AG08395 (cell line): Measurements from ENCODE around the gene TCF4.

Experiments
- DNase-seq: peaks from one replicate; pipeline ENCODE4 v3.0.0; 2012; ENCODE audit warnings: mixed read lengths, low spot score

TCF4 gene

GRCh38 chr18:55261253-55261652 lies 326.7 kb downstream of the TCF4 start:
- no peak for DNase-seq

DNA sequence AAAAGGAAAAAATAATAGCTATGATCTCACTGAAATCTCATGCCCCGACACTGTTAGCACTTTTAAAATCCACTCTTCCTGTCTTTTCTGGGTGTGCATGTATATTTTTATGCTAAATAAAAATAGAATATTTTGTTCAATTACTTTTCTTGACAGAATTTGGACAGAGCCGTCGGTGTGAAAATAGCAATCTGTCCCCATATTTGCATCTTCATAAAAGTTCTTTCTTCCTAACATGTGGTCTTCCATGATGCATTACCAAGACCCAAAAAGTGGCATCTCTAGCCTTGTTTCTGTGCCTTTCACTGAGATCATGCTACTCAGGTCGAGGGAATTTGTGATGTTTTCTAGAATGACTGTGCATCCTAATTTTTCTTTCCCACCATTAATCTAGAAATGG lies 329.9 kb downstream of the TCF4 start:
- DNase-seq = no peak

DNA sequence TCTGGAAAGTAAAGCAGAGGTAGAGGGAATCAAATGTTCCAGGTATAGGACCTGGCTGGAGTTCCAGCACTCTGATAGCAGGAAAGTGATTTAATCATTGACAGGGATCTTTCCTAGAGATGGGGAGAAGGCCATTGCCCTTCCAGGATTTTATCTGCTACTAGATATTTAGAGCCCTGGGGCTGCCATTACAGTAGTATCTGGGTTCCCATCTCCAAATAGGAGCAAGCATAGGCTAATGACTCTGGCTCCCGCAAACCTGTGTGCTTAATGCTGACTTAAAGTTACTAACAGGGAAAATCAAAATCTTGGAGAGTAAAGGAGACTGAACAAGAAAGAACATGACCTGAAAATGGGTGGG lies 331.1 kb downstream of the TCF4 start:
- DNase-seq = no peak

- DNase-seq = no peak
Observed at GRCh38 chr18:55256226-55256928, 331.6 kb downstream of the TCF4 start.

DNA sequence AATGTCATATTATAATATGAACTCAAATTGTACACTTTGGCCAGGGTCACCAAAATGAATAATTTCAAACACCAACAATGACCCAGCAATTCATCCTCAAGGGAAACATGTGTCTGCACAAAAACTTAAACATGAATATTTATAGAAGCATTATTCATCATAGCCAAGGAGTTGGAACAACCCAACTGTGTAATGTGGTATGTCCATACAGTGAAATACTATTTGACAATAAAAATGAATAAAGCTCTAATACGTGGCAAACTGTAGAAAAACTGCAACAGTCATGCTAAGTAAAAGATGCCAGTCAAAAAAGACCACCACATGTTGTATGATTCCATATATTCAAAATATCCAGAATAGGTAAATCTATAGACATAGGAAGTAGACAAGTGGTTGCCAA lies 334.2 kb downstream of the TCF4 start:
- no peak for DNase-seq

GRCh38 chr18:55252901-55253300 lies 335.1 kb downstream of the TCF4 start:
- no peak for DNase-seq

DNA sequence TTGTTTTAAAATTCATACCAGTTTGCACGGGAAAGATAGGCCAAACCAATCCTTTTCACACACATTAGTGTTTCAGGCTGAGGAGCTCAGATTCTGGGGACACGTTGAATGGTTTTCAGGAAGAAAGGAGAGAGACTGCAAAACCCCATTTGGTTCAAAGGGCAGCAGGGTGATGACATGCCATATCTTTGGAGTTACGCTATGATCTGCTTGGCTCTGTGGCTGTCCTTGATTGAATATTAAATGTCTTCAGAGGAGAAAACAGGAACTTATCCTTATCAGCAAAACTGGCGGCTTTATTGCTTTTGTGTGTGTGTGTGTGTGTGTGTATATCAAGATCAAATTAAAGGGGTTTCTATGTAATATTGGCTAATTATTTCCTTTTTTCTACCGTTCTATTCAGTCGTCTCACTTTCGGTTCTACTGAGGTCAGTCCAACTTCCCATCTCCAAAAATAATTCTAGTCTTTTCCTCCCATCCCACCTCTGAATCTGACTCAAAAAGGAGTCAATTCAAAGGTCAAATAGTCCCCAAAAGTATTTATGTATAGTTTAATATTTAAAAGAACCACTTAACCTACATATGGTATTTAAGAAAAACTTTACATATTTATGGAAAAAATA lies 335.8 kb downstream of the TCF4 start:
- no peak for DNase-seq

- DNase-seq = no peak
Observed at GRCh38 chr18:55251254-55251971, 336.6 kb downstream of the TCF4 start.

- no peak for DNase-seq
Observed at GRCh38 chr18:55250768-55251173, 337.2 kb downstream of the TCF4 start.

DNA sequence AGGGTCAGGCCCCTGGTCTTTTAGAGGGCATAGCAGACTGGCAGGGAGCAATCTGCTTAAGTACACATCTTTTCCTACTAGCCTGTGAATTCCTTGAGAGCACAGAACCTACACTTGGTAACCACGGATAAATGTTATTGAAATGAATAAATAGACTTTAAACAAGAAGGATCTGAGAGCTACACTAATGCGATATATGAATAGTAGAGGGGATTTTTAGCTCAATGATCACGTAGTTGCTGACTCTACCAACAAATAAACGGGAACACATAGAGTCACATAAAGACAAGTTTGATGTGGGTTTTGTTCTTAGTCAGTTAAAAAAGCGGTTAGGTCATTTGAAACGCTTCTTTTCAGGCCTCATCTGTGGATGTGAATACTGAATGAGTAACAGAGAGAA lies 338.4 kb downstream of the TCF4 start:
- no peak for DNase-seq

DNA sequence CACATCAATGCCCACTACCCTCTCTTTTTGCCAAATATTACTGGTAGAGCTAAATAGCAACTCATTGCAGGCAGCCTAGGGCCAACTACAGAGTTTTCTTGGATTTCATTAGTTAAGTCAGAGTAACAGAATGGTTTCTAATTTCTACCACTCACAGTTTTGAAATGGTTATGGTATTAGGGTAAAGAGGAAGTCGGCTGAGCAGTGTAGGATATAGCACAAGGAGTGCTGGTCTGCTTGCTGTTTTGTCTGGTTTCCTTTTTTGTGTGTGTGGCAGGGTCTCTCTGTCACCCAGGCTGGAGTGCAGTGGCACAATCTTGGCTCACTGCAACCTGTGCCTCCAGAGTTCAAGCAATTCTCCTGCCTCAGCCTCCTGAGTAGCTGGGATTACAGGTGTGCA lies 339.5 kb downstream of the TCF4 start:
- DNase-seq = no peak

GRCh38 chr18:55247032-55247431 lies 341.0 kb downstream of the TCF4 start:
- no peak for DNase-seq

GRCh38 chr18:55246278-55246677 lies 341.7 kb downstream of the TCF4 start:
- DNase-seq = no peak

DNA sequence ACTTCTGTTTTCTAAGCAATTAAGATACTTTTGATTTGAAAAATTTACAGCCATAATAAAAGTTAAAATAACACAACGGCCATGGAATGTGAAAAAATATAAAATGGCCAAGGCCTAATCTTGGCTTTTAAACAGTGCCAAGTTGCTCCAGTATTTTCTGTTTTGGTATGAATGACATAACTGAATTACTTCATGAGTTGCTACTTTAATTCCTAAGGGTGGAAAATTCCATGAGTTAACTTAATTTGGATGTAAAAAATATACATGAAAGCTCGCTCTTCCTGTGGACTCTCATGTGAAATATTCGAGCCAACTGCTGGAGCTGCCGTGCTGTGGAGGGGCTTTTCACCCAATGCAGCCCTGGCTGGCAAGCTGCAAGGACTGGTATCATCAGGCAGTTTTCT lies 342.8 kb downstream of the TCF4 start:
- DNase-seq = peak; percentile 40

DNA sequence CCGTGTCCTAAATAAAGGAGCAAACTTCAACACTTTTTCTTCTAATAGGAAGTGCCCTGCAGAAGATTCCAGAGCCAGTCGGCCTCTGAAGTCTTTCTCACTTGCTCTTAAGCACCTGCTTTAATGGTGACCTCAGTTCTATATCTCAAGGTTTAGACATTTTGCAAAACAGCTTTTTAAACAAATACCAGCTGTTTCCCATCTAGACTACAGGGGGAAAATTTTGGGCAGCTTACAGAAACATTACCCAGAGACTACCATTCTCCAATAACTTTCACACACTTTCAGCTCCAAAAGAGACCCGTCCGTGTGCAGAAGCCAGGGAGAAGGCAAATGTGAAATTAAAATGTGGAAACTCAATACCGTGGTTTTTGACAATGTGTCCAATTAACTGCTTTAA lies 343.4 kb downstream of the TCF4 start:
- no peak for DNase-seq

GRCh38 chr18:55243857-55244256 lies 344.1 kb downstream of the TCF4 start:
- peak; percentile 40 for DNase-seq

DNA sequence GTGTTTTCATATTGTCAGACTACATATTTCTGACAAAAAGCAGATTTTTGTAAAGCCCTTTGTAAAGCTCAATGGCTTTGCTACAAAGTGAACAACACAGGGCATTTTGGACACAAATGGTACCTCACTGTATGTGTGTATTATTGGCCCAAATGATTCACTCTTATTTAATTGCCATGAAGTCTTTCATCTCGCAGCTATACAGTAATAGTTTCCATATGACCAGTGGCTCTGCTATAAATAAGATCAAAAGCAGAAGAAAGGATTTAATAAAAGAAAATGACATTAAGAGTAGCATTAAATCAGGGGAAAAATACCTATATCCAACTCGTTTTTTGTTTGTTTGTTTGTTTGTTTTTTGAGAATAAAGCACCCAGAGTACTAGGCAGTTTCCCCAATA lies 344.7 kb downstream of the TCF4 start:
- no peak for DNase-seq

DNA sequence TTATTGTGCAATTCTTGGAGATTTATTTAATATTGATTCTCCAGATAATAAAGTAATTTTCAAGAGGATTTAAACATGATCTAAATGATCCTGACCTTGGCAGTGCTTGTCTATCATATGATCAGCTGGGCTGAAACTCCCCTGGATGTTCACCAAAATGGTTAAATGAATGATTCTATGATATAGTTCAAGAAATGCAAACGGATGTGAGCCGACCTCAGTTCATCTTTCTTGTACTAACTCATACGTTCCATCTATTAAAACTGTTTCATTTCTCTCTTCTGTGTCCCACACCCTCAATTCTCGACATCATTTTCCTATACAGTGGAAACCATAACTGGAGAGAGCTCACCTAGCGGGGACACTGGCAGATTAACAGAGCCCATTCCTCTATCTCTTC lies 347.0 kb downstream of the TCF4 start:
- no peak for DNase-seq

GRCh38 chr18:55239740-55240139 lies 348.3 kb downstream of the TCF4 start:
- no peak for DNase-seq

DNA sequence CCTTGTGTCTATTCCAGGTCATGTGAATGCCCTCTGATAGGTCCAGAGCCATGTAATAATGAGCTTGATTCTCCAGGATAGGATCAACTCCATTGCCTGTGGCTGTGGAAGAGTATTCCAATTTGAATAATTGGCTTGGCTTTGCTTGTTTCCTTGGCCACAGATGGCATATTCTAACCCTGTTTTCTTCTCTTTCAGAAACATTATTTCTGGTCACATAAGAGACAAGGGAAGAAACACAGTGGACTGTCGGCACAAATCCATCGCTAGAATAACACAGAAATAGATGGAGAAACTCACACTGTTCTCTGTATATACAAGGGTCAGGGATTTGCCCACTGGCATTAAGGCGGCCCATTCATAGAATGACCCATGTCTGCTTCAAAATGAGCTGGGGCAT lies 350.3 kb downstream of the TCF4 start:
- DNase-seq = no peak

GRCh38 chr18:55236150-55236931 lies 351.7 kb downstream of the TCF4 start:
- DNase-seq = no peak

DNA sequence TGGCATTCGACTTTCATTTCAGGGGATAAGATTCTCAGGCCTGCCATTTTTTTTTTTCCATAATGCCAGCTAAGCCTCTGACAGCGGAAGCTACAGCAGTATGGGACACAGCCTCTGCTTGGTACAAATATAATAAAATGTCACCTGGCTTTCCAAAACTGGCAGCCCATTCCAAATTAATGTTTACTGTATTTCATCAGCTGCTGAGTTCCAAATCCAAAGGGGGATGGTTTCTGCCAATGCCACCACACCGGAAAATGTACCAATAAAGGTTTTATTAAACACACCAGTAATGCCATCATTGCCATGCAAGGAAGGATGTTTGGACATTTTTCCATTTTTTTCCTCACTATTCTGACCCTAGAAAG lies 352.9 kb downstream of the TCF4 start:
- no peak for DNase-seq
